SK-N-SH treated with all-trans-retinoic acid at 6 μM for 48 hours (cell line): ENCODE data around the gene ADAMTS2.

Experiments used
- ARNTL ChIP-seq: fragments of 450-650 bp; formaldehyde crosslinking; IDR thresholded peaks from 2 replicates; pipeline ENCODE4 v1.5.0; 2020; ENCODE audit warnings: low read depth, mild to moderate bottlenecking, moderate library complexity, borderline replicate concordance
- TF ChIP-seq, protein P1 (sequence below): fragments of 250-450 bp; sonication (Bioruptor Pico); IDR thresholded peaks from 2 replicates; pipeline ENCODE4 v1.8.0; 2020; ENCODE audit warnings: mild to moderate bottlenecking, moderate library complexity, borderline replicate concordance

DNA sequence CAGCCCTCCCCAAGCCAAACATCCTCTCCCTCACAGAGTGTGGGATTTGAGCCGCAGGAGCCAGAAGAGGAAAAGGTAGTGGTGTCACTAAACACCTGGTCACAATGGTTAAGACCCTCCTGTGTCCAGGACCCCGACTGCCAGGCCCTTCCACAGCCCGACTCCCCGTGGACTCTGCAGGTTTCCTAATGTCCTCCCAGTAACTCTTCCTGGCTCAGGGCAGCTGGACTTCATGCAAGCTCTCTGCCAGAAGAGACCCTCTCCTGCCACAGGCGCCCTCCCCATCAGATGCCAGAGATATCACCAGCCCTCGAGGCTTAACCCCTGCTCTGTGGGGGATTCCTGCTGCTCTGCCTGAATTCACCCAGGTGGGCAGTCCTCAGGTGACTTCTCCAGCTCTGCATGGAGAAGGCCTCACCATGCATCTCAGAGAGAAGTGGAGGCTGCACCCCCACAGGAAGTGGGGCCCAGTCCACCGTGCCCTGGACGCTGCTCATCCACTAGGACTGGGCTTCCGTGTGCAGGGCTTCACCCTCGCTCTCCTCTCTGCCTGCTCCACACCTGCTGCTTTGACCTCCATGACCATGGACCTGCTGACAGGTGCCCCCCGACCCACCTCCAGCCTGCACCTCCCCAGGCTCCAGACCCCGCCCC lies 111.2 kb downstream of the ADAMTS2 start:
- TF ChIP-seq ARNTL (CRISPR knock-in tag): no peak
- TF ChIP-seq, protein P1, sequence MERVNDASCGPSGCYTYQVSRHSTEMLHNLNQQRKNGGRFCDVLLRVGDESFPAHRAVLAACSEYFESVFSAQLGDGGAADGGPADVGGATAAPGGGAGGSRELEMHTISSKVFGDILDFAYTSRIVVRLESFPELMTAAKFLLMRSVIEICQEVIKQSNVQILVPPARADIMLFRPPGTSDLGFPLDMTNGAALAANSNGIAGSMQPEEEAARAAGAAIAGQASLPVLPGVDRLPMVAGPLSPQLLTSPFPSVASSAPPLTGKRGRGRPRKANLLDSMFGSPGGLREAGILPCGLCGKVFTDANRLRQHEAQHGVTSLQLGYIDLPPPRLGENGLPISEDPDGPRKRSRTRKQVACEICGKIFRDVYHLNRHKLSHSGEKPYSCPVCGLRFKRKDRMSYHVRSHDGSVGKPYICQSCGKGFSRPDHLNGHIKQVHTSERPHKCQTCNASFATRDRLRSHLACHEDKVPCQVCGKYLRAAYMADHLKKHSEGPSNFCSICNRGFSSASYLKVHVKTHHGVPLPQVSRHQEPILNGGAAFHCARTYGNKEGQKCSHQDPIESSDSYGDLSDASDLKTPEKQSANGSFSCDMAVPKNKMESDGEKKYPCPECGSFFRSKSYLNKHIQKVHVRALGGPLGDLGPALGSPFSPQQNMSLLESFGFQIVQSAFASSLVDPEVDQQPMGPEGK (CRISPR knock-in tag): no peak
